ENCODE results near the gene ACBD6.

DNA sequence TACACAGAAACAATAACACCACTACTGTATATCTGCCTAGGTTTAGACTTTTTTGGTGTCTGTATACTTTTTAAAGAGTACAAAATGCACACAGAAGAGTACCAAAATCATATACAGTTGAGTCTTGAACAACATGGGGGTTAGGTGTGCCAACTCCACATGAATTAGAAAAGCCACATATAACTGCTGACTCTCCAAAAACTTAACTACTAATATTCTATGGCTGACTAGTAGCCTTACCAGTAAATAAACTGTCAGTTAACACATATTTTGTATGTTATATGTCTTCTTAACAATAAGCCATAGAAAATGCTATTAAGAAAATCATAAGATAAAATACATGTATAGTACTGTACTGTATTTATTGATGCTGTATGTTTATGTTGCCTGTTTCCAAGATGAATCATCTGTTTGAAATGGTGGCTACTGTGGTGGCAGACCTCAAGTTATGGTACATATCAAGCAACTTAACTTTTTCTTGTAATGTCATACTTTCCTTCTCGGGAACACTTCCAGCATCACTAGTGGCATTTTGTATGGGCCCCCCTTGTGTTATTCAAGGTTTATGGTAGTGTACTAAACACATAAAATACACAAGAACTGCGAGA is 201.1 kb downstream of the ACBD6 start:
- TF ChIP-seq, protein P1, sequence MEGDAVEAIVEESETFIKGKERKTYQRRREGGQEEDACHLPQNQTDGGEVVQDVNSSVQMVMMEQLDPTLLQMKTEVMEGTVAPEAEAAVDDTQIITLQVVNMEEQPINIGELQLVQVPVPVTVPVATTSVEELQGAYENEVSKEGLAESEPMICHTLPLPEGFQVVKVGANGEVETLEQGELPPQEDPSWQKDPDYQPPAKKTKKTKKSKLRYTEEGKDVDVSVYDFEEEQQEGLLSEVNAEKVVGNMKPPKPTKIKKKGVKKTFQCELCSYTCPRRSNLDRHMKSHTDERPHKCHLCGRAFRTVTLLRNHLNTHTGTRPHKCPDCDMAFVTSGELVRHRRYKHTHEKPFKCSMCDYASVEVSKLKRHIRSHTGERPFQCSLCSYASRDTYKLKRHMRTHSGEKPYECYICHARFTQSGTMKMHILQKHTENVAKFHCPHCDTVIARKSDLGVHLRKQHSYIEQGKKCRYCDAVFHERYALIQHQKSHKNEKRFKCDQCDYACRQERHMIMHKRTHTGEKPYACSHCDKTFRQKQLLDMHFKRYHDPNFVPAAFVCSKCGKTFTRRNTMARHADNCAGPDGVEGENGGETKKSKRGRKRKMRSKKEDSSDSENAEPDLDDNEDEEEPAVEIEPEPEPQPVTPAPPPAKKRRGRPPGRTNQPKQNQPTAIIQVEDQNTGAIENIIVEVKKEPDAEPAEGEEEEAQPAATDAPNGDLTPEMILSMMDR (IDR thresholded peaks at IDR 0.05), result no peak
- no peak for TF ChIP-seq POLR2AphosphoS5 (IDR thresholded peaks at IDR 0.05; ENCODE audit: insufficient read depth in 1 of 2, low read depth in 1 of 2)

Measured in vagina (tissue), 2 donors.